Inflammatory macrophage treated with lipopolysaccharide for 4 hours (primary cell): ENCODE data around the gene THTPA.
A peak's percentile ranks its signal among the peaks of the same experiment; 100 is the strongest.
"Not testable (repeated sequence)": the region's sequence is repeated elsewhere in the genome, so short reads cannot be mapped to it uniquely, and the experiment has no call there.

Experiments
- DNase-seq: peaks from one replicate; pipeline ENCODE4 v3.0.0-alpha.2; 2020

THTPA gene

GRCh38 chr14:23584527-23585203 is 28.6 kb downstream of the THTPA start:
- not testable (repeated sequence) for DNase-seq

- peak; percentile 76 for DNase-seq
Measured at GRCh38 chr14:23588884-23589598, 33.0 kb downstream of the THTPA start.

GRCh38 chr14:23589606-23590005 is 33.5 kb downstream of the THTPA start:
- no peak for DNase-seq

- no peak for DNase-seq
Measured at GRCh38 chr14:23590198-23590597, 34.1 kb downstream of the THTPA start.

DNA sequence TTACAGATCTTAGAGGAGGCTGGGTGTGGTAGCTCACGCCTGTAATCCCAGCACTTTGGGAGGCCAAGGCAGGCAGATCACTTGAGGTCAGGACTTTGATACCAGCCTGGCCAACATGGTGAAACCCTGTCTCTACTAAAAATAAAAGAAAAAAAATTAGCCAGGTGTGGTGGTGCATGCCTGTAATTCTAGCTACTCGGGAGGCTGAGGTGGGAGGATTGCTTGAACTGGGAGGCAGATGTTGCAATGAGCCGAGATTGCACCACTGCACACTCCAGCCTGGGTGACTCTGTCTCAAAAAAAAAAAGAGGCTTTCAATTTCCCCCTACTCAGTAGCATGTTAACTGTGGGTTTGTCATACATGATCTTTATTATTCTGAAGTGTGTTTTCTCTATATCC is 38.1 kb downstream of the THTPA start:
- DNase-seq = not testable (repeated sequence)

DNA sequence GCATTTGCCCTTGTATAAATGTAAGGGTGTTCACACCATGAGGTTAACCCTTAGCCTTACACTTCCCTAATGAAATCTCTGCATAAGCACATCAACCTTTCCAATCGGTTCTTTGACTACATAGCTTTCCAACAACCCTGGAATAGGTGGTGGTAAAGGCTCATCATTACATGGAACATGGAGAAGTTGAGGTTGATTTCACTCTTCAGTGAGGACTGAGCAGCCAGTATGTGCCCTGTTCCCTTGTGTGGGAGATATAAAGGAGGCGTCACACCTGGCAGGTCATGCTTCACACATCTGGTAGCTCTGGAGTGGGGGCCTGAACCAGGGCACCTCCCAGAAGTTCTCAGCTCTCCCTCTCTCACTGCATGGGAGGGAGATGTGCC is 44.2 kb downstream of the THTPA start:
- DNase-seq = no peak

- no peak for DNase-seq
Measured at GRCh38 chr14:23600806-23601205, 44.7 kb downstream of the THTPA start.

DNA sequence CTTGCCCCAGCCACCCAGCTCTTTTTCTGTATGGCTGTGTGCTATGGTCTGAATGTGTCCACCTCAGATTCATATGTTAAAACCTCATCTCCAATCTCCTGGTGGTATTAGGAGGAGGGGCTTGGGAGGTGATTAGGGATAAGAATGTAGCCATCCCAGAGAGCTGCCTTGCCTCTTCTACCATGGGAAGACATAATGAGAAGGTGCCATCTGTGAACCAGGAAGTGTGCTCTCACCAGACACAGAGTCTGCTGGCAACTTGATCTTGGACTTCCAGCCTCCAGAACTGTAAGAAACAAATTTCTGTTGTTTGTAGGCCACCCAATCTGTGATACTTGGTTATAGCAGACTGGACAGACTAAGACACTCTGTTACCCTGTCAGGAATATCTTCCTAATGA is 45.4 kb downstream of the THTPA start:
- DNase-seq = no peak

- DNase-seq = no peak
Measured at GRCh38 chr14:23601845-23602180, 45.7 kb downstream of the THTPA start.

GRCh38 chr14:23602181-23603095 is 46.4 kb downstream of the THTPA start:
- DNase-seq = no peak

GRCh38 chr14:23603103-23603502 is 47.0 kb downstream of the THTPA start:
- no peak for DNase-seq

GRCh38 chr14:23604148-23604547 is 48.1 kb downstream of the THTPA start:
- no peak for DNase-seq

- no peak for DNase-seq
Measured at GRCh38 chr14:23604675-23605170, 48.7 kb downstream of the THTPA start.

DNA sequence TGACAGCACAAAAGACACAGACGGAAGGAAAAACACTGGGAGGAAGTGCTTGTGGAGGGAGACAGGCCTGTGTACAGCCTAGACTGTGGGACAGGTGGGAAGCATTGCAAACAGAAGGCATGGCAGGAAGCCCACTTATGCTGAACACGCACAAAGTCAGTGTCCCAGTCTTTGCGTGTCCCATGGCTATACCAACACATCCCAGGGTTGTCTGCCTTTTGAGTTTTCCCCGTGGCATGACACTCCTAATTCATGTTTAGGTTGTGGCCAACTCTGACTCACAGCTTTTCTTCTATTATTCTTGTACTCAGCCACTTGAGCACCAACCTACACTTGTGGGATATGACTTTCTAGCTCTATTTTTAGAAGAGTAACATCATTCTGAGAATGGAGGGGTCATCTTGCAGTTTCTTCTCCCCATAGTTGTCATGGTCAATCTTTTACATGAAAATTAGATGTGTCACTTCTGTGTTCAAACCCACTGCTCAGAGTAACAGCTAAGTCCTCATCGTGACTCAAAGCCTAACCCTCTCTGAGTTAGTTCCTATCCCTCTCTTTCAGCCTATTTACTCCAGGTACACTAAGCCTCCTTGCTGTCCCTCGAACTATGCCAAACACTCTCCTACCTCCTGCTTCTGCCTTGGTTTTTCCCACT is 50.0 kb downstream of the THTPA start:
- no peak for DNase-seq

- DNase-seq = no peak
Measured at GRCh38 chr14:23608454-23608853, 52.4 kb downstream of the THTPA start.

DNA sequence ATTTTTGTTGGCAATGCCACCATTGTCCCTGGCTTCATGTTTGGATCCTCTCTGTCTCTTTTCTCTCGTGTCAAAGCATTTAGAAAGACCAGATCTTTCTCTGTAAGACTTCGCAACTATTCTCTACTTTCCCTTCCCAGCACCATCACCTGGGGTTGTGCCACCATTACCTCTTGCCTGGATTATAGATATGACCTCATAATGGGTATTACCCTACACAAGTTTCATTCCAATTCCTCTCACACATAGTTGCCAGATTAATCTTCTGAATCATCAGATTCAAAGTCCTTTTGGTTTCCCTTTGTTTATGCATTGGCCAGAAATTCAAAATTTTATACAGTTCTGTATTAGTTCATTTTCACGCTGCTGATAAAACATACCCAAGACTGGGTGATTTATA is 52.9 kb downstream of the THTPA start:
- DNase-seq = no peak

GRCh38 chr14:23609411-23610089 is 53.5 kb downstream of the THTPA start:
- not testable (repeated sequence) for DNase-seq
